ENCODE data around the gene PEX7.

GRCh38 chr6:136945711-136946121, 123.3 kb downstream of the PEX7 start:
- no peak for TF ChIP-seq CTCF (conservative IDR thresholded peaks at IDR 0.05)
- TF ChIP-seq ZFX (IDR thresholded peaks at IDR 0.05): no peak

Data from C4-2B (cell line).